ENCODE data around the gene COL19A1.
"Not testable (repeated sequence)": the region's sequence is repeated elsewhere in the genome, so short reads cannot be mapped to it uniquely, and the experiment has no call there.

The COL19A1 gene

DNA sequence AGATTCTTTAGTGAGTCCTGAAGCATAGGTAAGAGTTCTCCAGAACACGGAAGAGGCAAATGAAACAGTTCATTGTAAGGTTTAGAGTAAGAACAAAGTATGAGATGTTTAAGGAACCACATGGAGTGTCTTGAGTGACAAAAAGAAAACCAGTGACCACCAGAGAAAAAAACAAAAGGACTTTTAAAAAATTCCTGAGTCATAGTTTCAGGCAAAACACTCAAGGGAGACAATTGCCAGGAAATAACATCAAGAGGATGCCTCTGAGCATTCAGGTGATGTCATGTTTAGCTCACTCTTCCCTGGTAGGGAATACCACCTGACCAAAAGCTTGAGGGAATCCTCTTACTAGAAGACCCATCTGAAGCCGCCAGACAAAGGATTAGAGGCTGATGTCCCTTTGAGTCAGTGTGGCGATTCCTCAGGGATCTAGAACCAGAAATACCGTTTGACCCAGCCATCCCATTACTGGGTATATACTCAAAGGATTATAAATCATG is 110.3 kb downstream of the COL19A1 start:
- DNase-seq, result no peak

DNA sequence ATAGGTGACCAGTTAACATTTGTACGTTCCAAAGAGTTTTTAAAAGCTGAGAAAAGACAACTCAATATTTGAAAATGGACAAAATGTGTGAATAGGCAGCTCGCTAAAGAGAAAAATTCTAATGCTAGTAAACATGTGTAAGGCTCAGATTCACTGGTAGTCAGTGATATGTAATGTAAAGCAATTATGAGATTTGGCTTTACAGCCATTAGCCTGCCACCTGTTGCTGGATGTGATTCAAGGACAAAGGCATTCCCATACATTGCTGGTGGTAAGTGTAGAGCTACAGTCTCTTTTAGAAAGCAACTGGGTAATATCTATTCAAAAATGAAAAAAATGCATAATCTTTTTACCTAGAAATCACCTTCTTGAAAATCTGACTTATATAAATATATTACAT is 114.3 kb downstream of the COL19A1 start:
- no peak for DNase-seq

DNA sequence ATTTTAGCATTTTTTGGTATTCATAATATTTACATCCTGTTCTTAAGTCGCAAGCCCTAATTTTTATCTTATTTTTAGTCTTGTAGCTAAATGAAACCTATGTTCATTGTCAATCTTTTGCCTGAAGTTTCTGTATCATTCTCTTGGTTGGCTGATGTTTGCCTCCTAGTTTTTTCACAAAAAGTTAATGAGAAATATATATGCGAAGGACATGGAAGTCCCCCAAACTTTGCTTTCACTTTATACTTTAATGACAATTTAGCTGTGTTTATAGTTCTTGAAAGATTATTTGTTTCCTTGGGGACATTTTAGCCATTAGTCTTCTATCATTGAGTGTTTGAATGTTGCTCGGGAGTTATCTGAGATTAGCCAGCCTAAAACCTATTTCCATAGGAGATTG is 118.2 kb downstream of the COL19A1 start:
- no peak for DNase-seq

DNA sequence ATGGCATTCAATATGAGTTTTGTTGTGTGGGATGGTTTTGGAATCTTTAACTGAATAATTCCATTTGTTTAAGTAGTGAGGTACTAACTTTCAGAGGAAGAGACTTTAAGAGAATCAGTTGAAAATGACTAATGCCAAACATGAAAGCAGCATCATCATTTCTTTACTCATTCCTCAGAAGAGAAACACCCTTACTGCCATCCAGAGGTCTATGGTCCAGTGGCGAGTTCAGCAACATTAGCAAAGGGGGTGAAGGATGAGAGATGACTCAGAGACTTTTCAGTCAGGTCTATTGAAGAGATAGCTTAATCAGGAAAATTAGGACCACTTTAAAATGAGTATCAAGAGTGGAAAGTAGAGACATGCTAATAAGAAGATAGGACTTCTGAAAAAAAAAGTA is 118.8 kb downstream of the COL19A1 start:
- DNase-seq, result no peak

DNA sequence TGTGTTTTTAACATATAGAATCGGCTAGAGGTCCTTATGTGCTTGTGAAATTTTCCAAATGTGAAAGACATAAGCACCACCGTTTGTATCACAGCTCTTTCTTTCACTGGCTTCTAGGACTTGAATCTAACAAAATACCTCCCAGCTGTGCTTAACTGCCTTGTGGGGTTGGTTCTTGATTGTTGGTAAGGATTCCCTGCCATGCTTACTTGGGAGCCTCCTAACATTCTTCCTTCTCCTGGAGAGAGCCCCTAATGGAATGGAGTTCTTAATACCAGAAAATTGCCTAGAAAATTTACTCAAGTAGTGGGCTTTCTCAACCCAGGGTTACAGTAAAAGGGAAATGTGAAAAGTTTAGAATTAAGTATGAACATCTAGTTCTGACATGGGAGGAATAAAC is 121.2 kb downstream of the COL19A1 start:
- DNase-seq, result no peak

DNA sequence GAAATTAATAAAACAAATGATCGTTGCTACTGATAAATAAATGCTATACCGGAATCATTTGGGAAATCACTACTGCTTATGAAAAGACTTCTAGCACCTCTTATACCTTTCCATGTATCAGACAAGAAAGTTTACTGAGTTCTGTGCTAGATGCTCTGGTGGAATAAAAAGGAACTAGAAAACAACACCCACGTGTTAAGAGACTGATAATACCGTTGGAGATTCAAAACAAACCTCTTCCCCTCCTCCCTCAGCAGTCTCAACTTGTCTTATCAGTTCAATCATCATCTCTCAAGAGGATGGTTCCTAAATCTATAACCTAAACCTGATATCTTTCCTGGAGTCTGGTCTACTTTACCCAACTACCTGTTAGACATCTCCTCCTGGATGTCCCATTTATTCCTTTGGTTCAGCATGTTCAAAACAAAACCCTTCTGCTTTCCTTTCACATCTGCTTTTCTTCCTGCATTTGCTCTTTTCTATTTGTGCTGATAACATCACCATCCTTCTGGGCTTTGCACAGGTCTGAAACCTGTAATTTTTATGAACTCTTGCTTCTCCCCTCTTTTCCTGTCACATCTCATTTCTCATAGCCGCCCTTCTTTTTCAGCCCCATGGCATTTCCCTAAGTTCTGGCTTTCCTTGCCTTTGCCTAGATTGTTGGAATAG is 122.2 kb downstream of the COL19A1 start:
- no peak for DNase-seq

DNA sequence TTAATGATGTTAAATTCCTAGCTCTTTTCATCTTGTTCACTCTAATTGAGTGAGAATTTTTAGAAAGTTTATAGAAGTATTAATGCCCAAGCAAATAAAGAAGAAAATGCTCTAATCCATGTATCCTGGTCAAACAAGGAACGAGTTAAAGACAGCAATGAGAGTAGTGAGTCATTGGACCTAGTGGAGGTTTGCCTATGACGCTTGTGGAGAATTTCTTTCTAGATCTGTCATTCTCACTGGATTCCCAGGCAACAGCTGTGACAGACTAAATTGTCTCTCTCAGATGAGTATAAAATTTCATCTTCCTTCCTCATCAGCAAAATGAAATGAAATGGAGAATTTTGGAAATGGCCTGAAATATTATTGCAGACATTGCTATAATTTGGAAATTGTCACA is 127.9 kb downstream of the COL19A1 start:
- DNase-seq, result no peak

DNA sequence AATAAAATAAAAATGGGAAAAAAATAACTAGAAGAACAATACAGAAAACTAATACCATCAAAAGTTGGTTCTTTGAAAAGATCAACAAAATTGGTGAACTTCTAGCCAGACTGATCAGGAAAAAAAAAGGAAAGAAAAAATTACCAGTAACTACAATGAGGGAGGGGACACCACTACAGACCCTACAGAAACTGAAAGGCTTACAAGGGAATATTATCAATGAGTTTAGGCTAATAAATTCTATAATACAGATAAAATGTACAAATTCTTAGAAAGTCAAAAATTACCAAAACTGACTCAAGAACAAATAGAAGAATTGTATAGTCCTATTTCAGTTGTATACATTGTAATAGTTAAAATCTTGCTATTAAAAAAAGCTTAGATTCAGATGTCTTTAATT is 141.8 kb downstream of the COL19A1 start:
- DNase-seq, result no peak

DNA sequence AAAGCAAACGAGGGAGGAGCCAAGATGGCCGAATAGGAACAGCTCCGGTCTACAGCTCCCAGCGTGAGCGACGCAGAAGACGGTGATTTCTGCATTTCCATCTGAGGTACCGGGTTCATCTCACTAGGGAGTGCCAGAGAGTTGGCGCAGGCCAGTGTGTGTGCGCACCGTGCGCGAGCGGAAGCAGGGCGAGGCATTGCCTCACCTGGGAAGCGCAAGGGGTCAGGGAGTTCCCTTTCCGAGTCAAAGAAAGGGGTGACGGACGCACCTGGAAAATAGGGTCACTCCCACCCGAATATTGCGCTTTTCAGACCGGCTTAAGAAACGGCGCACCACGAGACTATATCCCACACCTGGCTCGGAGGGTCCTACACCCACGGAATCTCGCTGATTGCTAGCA is 144.0 kb downstream of the COL19A1 start:
- not testable (repeated sequence) for DNase-seq

DNA sequence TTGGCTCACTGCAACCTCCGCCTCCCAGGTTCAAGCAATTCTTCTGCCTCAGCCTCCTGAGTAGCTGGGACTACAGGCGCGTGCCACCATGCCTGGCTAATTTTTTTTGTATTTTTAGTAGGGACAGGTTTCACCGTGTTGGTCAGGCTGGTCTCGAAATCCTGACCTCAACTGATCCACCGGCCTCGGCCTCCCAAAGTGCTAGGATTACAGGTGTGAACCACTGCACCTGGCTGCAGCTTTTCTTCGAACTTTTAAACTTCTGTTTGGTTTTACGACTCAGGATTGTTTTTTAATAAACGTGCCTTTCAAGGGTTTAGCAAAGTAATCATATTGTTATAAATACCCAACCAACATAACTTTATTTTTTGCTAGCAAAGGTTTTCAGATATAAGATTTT is 156.8 kb downstream of the COL19A1 start:
- DNase-seq, result not testable (repeated sequence)

DNA sequence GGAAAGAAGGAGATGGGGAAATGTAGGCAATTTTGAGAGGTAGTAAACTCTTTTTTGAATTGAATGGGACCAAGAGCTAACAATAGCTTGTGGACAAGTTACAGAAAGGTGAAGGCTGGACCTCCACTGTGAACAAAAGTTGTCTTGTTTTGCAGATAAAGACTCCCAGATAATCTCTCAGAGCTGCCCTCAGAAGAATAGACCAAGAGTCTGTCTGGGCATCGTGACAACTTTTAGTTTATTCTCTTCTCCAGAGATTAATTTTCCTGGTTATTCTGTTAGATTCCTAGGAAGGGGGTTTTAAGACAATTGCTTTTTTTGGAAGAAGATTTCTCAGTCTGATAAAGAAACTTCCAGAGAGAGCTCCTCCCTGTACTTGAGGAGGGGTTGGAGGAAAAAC is 161.9 kb downstream of the COL19A1 start:
- no peak for DNase-seq

DNA sequence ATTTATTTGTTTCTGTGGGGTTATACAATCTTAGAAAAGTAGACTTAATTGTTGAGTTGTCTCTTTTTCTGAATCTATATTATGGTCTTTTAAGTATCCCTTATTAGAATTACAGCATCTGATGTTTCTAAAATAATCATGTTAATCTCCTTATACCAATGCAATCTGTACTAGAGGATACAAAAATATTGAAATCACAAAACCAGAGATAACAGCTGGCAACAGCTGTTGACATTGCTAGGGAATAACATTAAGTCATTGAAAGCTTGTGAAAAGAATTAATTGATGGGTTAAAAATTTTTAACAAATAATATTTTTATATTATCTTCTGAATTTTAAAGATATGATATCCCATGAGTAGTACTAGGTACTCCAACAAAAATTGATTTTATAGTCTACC is 162.6 kb downstream of the COL19A1 start:
- DNase-seq, result no peak

DNA sequence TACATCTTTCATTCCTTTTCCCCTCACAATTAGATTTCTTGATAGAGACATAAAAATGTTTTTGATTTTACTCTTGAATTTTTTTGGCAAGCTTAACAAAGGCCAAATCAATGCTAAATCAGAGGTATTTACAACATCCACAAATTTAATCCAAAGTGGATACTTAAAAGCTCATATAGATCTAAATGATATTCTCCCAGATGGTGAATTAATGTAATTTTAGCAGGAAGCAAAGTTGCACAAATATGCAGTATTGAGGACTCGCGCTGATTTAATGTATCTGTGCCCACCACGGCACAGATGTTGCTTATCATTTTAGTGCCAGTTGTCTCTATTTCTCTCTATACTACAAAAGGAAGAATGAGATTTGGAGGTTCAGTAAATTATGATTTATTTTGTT is 167.4 kb downstream of the COL19A1 start:
- no peak for DNase-seq

DNA sequence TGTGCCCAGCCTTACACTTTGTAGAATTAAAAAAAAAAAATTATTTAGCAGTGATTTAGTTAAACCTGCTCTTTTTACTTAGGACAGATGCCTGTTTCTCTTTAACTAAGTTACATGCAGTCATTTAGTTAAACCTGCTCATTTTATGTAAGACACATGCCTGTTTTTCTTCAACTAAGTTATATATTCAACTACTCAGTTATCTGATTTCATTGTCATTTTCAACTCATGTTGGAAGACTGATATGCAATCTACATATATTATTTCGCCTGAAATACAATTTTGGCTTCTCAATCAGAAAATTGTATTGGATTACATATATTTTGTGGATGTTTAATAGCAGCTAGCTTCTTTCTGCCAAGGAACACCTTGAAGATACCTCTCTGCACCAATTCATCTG is 171.1 kb downstream of the COL19A1 start:
- no peak for DNase-seq

DNA sequence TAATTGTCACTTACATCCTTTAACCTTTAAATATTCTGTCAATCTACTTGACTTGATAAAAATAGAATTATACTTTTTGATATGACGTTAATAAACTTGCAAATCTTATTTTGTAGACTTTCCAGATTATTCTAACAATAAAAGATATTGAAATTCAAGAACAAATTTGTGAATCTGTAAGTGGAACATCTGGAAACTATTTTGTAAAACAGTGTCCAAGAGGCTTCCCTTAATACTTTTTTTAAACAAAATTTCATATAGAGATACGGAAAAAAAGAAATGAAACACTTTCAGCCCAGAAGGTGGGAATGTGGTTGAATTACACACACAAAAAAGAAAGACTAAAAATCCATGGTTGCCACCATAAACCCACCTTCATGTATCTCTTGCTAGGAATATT is 174.4 kb downstream of the COL19A1 start:
- no peak for DNase-seq

DNA sequence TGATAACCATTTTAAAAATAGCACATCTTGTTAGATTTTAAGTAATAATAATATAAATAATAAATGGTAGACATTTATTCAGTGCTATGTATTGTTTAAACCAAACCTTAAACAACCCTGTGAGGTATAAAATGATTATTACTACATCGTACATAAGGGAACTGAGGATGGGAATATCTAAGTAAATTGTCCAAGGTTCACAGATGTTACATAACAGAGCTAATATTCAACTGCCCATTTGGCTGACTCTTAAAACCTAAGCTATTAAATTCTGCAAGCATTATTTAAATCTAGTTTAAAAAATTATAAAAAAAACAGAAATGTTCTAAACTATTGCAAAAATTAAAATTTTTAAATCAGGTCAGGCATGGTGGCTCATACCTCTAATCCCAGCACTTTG is 175.1 kb downstream of the COL19A1 start:
- DNase-seq, result no peak

DNA sequence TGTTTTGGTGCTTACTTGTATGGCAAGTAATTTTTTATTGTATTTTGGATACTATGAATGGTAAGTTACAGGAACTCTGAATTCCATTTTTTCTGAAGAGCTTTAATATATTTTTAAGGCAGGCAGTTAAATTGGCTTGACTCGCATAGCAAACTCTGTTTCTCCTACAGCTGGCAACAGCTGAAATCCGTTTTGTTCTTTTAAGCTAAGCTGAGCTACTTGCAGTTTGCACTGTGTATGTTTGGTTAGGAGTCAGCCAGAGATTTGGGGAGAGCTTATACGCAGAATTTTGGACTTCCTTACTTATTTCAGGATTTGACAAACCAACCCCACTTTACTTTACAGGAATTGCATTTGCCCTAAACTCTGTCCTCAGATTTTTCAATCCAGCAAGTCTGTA is 179.1 kb downstream of the COL19A1 start:
- DNase-seq, result no peak

DNA sequence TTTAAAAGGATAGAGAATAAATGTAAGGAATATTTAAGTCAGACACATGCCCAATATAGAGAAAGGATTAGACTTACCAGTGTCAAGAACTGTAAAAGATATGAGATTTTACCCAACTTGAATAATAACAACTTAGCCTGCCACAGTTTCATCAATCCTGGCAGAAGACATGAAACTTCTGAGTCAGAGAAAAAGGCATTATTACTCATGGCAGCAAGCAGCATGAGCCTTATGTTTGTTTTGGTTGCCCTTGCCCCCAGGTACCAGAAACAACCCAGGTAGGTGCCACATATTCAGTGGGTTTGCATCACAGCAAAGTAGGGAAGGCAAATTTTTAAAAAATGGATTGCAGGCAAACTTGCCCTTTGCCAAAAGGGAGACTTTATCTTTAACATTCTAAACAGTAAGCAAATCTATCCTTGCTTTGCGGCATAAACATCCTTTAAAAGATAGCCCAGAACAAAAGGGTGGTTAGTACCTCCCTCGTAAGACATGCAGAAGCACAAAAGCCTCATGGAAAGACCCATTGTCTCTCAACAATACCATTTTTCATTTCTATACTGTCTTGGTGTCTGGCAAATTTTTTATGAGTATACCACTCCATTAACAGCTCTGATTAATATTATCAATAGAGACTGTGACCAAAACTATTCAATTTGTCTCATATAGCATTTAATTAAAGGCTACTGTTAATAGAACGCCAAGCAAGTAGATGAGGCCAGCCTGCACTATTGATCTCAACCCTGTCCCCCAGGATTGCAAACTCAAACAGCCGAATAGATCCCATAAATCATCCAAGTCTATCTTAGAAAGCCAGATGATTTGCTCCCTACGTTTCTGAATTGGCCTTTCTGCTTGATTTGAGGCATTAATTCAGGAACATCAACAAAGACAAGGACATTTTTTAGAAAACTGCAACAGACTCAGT is 185.1 kb downstream of the COL19A1 start:
- no peak for DNase-seq

DNA sequence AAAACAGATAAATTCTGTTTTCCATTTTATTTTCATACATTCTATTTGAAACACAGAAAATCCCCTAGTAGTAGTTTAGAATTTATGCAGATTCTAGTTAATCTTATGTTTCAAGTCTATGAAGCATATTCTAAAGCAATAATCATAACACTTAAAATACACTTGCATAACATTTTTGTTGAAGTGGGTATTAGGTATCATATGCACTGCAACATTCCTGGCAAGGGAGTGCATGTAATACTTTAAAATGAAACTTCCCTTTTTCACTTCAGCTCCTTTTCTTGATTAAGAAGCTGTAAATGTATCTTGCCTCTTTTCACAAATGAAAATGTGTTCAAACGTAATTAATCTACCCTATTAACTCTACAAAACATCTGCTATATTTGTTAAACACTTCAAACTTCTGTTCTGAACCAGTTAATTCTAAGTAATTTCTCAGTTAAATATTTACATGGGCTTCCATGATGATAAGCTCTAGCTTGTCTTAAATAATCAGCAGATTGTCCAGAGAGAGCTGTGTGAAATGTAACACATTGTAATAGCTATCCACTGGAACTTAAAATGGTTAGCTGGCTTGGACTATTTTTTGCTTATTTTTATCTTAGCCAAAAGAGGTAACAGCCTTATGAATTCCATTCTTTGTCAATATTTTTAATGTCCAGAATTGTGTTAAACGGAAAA is 192.8 kb downstream of the COL19A1 start:
- no peak for DNase-seq

DNA sequence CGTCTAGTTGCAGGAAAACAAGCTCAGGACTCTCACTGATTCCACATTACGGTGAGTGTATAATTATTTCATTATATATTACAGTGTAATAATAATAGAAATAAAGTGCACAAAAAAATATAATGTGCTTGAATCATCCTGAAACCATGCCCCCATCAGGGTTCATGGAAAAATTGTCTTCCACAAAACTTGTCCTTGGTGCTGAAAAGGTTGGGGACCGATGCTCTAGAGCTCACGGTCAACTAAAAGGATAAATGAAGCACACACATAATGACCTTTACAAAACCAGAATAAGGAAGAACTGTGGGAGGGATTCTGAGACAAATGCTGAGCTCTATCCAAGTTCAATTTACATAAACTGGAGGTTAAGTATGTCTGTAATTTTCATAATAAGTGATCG is 194.3 kb downstream of the COL19A1 start:
- no peak for DNase-seq

DNA sequence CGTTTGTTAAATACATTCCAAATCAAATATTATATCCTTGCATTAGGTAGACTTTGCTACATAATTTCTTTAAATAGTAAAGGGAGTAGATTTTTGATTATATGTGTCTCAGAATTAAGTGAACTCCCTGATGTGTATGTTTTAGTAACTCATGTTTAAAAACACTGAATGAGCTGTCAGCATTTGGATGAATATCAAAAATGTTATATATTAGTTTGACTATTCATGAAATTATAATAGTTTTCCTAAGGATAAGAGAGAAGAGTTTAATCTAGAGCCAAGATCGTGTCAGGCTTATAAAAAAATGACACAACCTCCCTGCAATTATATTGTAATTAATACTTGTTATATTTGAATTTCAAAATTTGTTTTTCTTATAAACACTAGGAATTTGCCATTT is 195.2 kb downstream of the COL19A1 start:
- no peak for DNase-seq

DNA sequence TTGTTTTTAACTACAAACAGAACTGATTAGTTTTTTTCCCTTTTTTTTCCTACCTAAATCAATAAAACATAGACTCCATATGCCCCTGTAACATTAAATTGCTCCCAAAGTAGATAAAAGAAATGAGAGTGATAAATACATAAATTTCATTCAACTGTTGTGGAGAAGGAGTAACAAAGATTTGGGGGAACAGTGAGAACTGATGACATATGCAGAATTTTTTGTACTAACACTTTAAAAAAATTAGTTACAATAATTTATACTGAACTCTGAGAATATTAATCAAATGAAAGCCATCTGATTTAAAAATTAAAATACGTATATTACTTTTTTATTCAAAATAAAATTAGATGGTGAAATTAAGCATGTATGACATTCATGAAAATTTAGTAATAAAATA is 195.7 kb downstream of the COL19A1 start:
- DNase-seq, result no peak

DNA sequence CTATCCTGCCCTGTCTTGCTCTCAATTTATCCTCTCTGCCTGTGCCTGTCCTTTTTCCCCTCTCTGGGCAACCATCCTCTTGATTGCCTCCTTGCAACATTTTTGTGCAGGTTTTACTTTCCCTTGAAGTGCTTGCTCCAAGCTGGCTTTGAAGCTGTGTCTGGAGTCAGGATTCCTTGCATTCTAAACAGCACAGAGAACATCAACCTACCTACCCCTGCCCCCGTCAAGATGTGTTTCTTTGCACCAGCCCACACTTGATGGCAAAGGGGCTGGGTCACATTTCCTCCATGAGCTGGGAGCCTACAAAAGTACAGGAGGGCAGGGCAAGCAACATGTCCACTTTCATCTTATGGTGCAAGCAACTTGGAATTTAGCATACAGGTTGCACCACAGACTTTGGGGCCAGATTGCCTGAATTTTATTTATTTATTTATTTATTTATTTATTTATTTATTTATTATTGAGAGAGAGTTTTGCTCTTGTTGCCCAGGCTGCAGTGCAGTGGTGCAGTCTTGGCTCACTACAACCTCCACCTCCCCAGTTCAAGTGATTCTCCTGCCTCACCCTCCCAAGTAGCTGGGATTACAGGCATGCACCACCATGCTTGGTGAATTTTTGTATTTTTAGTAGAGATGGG is 206.3 kb downstream of the COL19A1 start:
- no peak for DNase-seq
